Loucy (cell line): ENCODE results near the gene PRKRIP1.

Experiments used
- H2AFZ ChIP-seq: fragments of 200-600 bp; sonication (generic); 2 replicates; pipeline ENCODE4 v1.6.0; 2016; ENCODE audit warnings: antibody characterized with exemption, mild to moderate bottlenecking, low read length, moderate library complexity
- H3F3A ChIP-seq: fragments of 200-600 bp; 2 replicates; pipeline ENCODE4 v1.6.0; 2016; ENCODE audit warnings: antibody characterized with exemption, low read depth, mild to moderate bottlenecking
- H3K27me3 ChIP-seq: fragments of 200-600 bp; sonication (generic); 2 replicates; pipeline ENCODE4 v1.6.1; 2014; ENCODE audit warnings: low read length, mild to moderate bottlenecking; ENCODE audit not compliant: insufficient read depth, poor library complexity, severe bottlenecking
- H3K36me3 ChIP-seq: fragments of 200-600 bp; sonication (generic); 2 replicates; pipeline ENCODE4 v1.6.1; 2016; ENCODE audit warnings: low read length; ENCODE audit not compliant: insufficient read depth
- H3K4me1 ChIP-seq: fragments of 200-600 bp; sonication (generic); 2 replicates; pipeline ENCODE4 v1.5.1; 2014; ENCODE audit warnings: low read length, mild to moderate bottlenecking; ENCODE audit not compliant: insufficient read depth, poor library complexity, severe bottlenecking
- H3K4me2 ChIP-seq: fragments of 200-600 bp; sonication (generic); 2 replicates; pipeline ENCODE4 v1.6.0; 2014; ENCODE audit warnings: antibody characterized with exemption, low read length, low read depth, mild to moderate bottlenecking; ENCODE audit not compliant: poor library complexity, severe bottlenecking
- H3K4me3 ChIP-seq: fragments of 200-600 bp; sonication (generic); 2 replicates; pipeline ENCODE4 v1.5.1; 2014; ENCODE audit warnings: low read length, mild to moderate bottlenecking, mixed read lengths; ENCODE audit not compliant: poor library complexity, severe bottlenecking
- H3K79me2 ChIP-seq: fragments of 200-600 bp; sonication (generic); 2 replicates; pipeline ENCODE4 v1.6.1; 2014; ENCODE audit warnings: low read length; ENCODE audit not compliant: insufficient read depth
- H3K9ac ChIP-seq: fragments of 200-600 bp; sonication (generic); 2 replicates; pipeline ENCODE4 v1.6.0; 2014; ENCODE audit warnings: mild to moderate bottlenecking, low read depth, low read length, moderate library complexity; ENCODE audit not compliant: poor library complexity, severe bottlenecking
- H3K9me2 ChIP-seq: fragments of 200-600 bp; sonication (generic); replicated peaks from 2 replicates; pipeline ENCODE4 v1.6.1; 2016; ENCODE audit warnings: low read depth, low read length, mixed read lengths
- H3K9me3 ChIP-seq: fragments of 200-600 bp; sonication (generic); 2 replicates; pipeline ENCODE4 v1.6.1; 2014; ENCODE audit warnings: mild to moderate bottlenecking, antibody characterized with exemption, low read length, low read depth; ENCODE audit not compliant: insufficient read depth
- H4K20me1 ChIP-seq: fragments of 200-600 bp; sonication (generic); 2 replicates; pipeline ENCODE4 v1.6.0; 2014; ENCODE audit warnings: antibody characterized with exemption, low read length, mild to moderate bottlenecking; ENCODE audit not compliant: insufficient read depth, poor library complexity, severe bottlenecking
- CTCF ChIP-seq: fragments of 200-600 bp; sonication (generic); conservative IDR thresholded peaks from 2 replicates; pipeline ENCODE4 v1.5.1; 2014; ENCODE audit warnings: mild to moderate bottlenecking, antibody characterized with exemption, low read length
- EZH2phosphoT487 ChIP-seq: fragments of 200-600 bp; IDR thresholded peaks from 2 replicates; pipeline ENCODE4 v1.6.1; 2018; ENCODE audit warnings: antibody characterized with exemption, mild to moderate bottlenecking, moderate library complexity, borderline replicate concordance

PRKRIP1 gene

DNA sequence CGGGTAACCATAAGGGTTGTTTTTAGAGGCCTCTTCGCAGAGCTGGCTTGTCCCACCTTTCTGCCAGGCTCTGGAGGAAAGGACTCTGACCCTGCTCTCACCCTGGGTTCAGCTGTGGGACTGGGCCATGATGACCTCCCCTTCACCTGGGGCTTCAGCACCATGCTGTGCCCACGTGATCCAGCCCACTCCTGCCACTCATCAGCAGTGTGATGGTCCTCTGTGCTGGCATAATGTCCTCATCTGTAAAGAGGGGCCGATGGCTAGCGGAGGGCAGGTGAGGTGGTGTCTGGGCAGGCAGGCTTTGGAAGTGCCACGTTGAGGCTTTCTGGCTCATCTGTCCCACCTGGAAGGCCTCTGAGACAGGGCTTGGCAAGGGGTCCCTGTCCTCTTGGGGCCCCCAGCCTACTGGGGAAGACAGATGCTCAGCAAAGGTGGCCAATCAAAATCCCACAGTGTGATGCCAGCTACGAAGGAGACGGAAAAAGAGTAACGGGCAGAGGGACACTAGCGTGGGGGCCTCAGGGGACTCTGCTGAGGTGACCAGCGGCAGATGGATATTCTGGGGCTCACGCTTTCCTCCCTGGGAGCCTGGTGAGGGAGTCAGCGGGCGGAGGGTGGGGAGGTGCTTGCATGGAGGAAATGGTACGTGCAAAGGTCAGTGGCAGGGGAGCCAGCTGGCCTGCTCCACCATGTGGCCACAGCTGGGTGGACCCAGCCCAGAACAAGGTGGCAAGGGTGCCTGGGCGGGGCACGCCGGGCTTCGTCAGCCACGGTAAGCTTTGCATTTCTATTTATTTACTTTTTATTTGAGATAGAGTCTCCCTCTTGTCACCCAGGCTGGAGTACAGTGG is 74.0 kb downstream of the PRKRIP1 start:
- no peaks in the 10 kb centered on the region for H3K9me2 ChIP-seq
- H3K9me3 ChIP-seq: no peaks in the 10 kb centered on the region
- H3K36me3 ChIP-seq: peaks cover 10% of the 10 kb centered on the region; the same call in 1 of the 2 replicates
- no peaks in the 10 kb centered on the region for H4K20me1 ChIP-seq
- peaks cover 9% of the 10 kb centered on the region for H3K4me1 ChIP-seq
- no peak overlapping the region for H3K4me2 ChIP-seq
- no peak overlapping the region for H3K9ac ChIP-seq
- H3F3A ChIP-seq: no peaks in the 10 kb centered on the region
- H3K79me2 ChIP-seq: peaks cover 9% of the 10 kb centered on the region; the same call in 1 of the 2 replicates
- no peak overlapping the region for H2AFZ ChIP-seq
- TF ChIP-seq CTCF: no peak
- TF ChIP-seq EZH2phosphoT487: no peak
- H3K27me3 ChIP-seq: no peaks in the 10 kb centered on the region
- no peak overlapping the region for H3K4me3 ChIP-seq

DNA sequence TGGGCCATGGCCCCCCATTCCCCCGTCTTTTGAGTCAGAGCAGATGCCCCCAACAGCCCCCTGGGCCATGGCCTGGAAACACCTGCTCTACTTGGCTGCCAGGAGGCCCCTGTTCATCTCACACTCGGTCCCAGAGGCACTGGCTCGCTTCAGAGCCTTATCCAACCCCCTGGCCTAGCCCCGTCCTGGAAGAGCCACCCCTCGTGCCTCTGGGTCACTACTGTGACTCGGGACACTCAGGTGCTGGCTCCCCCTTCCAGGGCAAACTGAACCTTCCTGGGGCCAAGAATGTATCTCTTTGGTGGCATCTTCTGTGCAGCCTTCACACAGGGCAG is 75.6 kb downstream of the PRKRIP1 start:
- peaks cover 10% of the 10 kb centered on the region; the same call in 1 of the 2 replicates for H3K36me3 ChIP-seq
- H3K27me3 ChIP-seq: no peaks in the 10 kb centered on the region
- H3K4me2 ChIP-seq: no peak overlapping the region
- no peaks in the 10 kb centered on the region for H3K79me2 ChIP-seq
- H3K9me2 ChIP-seq: no peaks in the 10 kb centered on the region
- no peaks in the 10 kb centered on the region for H3K9me3 ChIP-seq
- H3K4me1 ChIP-seq: no peaks in the 10 kb centered on the region
- H3K9ac ChIP-seq: no peak overlapping the region
- TF ChIP-seq CTCF: no peak
- no peak for TF ChIP-seq EZH2phosphoT487
- no peak overlapping the region for H2AFZ ChIP-seq
- H3K4me3 ChIP-seq: no peak overlapping the region
- H4K20me1 ChIP-seq: no peaks in the 10 kb centered on the region
- no peaks in the 10 kb centered on the region for H3F3A ChIP-seq

DNA sequence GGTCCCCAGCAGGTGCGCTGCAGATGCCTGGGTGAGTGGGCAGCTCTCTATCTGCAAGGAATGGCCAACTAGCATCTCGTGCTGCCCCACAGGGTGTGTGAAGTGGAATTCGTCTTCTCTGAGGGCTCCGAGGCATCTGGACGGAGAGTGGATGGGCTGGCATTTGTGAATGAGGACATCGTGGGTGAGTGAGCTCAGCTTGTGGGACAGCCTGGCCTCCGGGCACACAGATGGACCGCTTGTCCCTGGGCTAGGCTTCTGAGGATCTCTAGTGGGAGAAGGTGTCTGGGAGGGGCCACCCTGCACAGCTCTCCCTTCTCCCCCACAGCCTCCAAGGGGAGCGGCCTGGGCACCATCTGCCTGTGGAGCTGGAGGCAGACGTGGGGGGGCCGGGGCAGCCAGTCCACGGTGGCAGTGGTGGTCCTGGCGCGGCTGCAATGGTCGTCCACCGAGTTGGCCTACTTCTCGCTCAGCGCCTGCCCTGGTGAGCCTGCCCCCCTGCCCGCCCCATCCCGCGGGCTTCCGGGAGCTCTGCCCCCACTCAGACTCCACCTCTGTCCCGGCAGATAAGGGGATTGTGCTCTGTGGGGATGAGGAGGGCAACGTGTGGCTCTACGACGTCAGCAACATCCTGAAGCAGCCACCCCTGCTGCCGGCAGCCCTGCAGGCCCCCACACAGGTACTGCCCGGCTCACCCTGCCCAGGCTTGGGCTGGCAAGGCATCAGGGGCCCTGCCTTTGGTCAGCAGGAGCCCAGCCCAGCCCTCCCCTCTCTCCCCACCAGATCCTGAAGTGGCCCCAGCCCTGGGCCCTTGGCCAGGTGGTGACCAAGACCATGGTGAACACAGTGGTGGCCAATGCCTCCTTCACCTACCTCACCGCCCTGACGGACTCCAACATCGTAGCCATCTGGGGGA is 76.2 kb downstream of the PRKRIP1 start:
- no peaks in the 10 kb centered on the region for H3K79me2 ChIP-seq
- no peaks in the 10 kb centered on the region for H3K9me2 ChIP-seq
- H3K36me3 ChIP-seq: peaks cover 10% of the 10 kb centered on the region; the same call in 1 of the 2 replicates
- H3K27me3 ChIP-seq: no peaks in the 10 kb centered on the region
- no peaks in the 10 kb centered on the region for H3K4me1 ChIP-seq
- H3F3A ChIP-seq: no peaks in the 10 kb centered on the region
- no peak overlapping the region for H3K4me2 ChIP-seq
- H2AFZ ChIP-seq: no peak overlapping the region
- no peaks in the 10 kb centered on the region for H4K20me1 ChIP-seq
- no peak overlapping the region for H3K9ac ChIP-seq
- no peak overlapping the region for H3K4me3 ChIP-seq
- TF ChIP-seq CTCF (no peak), EZH2phosphoT487 (no peak)
- no peaks in the 10 kb centered on the region for H3K9me3 ChIP-seq
